GM12872 (cell line): ENCODE results near the gene TJP3.

Experiments used
- TF ChIP-seq, protein P1 (sequence below): IDR thresholded peaks from 3 replicates; pipeline ENCODE4 v1.5.1; 2011; ENCODE audit warnings: low read depth, mild to moderate bottlenecking, low read length, moderate library complexity; ENCODE audit not compliant: insufficient read depth

The TJP3 gene

DNA sequence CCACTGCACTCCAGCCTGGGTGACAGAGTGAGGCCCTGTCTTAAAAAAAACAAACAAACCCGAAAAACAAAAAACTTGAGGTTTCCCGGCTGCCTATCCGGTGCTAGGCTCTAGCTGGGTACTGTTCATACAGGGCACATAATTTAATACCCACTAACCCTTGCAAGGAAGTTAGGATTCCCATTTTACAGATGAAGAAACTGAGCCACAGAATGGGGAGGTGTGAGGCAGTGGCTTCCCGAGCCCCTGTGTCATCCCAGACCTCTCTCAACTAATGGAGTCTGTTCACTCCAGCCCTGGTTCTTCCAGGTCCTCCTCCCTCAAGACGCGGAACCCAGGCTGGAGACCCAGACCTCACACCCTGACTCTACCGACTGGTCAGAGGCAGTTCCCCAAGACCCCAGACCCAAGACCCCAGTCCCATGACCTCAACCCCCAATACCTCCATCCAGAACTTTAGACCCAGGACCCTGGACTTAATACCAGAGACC lies 52.7 kb downstream of the TJP3 start:
- TF ChIP-seq, protein P1, sequence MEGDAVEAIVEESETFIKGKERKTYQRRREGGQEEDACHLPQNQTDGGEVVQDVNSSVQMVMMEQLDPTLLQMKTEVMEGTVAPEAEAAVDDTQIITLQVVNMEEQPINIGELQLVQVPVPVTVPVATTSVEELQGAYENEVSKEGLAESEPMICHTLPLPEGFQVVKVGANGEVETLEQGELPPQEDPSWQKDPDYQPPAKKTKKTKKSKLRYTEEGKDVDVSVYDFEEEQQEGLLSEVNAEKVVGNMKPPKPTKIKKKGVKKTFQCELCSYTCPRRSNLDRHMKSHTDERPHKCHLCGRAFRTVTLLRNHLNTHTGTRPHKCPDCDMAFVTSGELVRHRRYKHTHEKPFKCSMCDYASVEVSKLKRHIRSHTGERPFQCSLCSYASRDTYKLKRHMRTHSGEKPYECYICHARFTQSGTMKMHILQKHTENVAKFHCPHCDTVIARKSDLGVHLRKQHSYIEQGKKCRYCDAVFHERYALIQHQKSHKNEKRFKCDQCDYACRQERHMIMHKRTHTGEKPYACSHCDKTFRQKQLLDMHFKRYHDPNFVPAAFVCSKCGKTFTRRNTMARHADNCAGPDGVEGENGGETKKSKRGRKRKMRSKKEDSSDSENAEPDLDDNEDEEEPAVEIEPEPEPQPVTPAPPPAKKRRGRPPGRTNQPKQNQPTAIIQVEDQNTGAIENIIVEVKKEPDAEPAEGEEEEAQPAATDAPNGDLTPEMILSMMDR = no peak

DNA sequence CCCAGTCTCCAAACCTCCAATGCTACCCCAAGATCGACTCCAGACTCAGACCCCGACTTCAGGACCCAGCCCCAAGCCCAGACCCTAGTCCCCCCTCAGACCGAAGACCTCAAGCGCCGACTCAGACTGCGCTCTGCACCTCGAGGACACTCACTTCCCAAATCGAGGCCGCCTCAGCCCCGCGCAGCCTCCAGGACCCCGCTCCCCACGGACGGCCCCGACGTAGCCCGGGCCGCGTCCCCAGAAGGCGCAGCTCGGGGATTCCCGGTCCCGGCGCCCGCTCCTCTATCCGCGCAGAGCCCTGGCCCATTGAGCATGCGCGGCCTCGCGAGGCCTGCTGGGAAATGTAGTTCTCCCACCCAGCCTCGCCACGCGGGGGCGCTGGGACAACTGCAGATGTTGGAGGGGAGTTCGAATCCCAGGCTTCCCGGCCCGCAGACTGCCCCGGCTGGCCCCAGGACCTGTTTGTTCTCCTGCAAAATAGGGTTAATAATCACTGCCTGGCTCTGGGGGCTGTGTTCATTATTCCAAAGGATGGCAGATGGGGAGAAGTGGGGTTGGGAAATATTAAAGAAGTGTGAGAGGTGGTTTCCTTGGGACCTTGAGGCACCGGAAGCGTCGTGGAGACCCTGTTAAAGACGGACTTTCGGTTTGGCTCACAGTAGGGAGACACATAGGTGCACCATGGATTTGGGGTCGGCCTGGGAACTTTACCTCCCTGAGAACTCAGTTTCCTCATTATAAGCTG lies 53.4 kb downstream of the TJP3 start, which contains the start of gene APBA3:
TSS of gene APBA3 (minus strand) at position 311 of the 748 bp plus-strand sequence. CDS start 1,428 bp downstream, outside the sequence.
- TF ChIP-seq, protein P1 = peak; percentile 71

DNA sequence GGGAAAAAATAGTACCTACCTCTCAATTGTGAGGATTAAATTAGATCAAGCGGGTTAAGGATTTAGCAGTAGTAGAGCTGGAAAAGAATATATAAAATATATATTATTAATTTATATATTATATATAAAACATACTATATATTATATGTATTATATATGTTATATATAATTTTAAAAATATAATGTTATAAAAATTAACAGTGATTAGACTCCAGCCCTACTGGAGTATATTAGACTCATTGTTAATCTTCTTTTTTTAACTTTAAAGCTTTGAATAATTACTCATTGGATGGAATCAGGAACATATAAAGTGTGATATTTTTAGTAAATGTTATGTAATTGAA lies 53.9 kb downstream of the TJP3 start:
- TF ChIP-seq, protein P1 = no peak

DNA sequence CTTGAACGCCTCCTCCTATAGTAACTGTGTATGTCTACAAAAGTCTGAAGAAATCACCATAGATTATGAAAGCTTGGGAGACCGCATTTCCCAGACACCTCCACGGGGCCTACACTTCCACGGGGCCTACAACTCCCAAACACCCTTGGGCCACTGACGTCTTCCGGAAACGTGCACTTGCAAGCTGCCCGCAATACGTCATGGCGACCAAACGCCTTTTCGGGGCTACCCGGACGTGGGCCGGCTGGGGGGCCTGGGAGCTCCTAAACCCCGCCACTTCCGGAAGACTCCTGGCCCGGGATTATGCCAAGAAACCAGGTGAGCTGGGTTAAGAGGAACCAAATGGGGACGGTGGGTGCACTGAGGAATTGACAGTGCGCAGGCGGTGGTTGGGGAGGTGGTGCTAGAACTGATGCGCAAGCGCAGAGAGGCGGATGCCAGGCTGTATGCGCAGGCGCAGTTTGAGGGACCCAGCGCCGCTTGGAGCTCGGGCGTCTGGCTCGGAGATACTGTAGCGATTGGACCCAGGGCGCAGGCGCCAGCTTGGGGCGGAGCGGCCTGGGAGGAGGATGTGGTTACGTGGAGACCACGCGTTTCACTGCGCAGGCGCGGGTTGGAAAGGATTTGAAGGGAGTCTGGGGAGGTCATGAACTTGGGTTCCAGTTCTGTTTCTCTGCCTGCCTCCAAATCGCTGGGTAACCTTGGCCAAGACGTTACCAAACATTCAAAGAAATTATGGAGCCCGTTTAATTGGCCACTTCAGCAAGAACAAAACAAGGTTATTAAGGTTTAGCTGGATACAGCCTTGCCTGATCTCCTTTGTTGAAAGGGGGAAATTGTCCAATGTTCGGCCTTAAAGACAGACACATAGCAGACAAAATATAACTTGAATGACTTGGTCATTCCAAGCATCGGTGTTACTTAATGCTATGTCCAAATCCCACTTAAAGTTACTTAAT lies 54.6 kb downstream of the TJP3 start, which contains the start of gene MRPL54:
TSS of gene MRPL54 (plus strand) at position 182 of the 959 bp plus-strand sequence. CDS start at position 201, 19 bp downstream.
- TF ChIP-seq, protein P1 = no peak

DNA sequence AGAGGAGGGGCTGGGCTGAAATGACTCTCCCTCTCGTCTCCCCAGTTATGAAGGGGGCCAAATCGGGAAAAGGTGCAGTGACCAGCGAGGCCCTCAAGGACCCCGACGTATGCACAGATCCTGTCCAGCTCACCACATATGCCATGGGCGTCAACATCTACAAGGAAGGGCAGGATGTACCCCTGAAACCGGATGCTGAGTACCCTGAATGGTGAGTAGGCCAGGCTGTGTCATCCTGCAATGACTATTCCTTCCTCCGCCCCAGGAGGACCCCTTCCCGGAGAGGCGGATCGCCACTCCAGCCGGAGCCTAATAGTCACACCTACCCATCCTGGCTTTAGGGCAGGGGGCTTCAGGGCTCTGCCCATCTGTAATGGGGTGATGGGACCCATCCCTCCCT lies 56.9 kb downstream of the TJP3 start:
- TF ChIP-seq, protein P1 = no peak

DNA sequence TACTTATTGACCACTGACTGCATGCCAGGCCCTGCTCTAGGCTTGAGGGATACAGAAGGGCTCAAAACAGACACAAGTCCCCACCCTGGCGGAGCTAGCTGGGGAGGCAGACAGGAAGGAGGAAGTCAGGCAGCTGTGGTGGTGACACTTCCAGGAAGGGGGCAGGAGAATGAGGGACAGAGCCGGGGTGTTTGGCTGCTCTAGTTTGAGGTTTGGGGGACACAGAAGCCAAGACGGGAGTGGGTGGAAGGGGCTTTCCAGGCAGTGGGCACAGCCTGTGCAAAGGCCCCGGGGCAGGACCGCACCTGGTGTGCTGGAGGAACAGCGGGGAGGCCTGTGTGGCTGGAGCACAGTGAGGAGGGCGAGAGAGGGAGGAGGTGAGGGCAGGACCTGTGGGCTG lies 58.3 kb downstream of the TJP3 start:
- TF ChIP-seq, protein P1 = no peak

DNA sequence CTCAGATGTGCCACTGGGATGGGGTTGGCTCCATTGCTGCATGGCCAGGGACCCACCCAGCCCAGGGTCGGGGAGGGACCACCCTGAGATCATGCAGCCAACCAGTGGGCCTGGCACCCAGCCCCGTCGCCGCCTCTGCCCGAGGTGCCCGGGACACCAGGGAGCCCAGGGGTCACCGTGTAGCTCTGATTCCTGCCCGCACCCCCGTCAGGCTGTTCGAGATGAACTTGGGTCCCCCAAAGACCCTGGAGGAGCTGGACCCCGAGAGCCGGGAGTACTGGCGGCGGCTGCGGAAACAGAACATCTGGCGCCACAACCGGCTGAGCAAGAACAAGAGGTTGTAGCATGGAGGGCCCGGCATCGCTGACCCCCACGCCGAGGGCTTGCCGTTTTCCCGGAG lies 58.9 kb downstream of the TJP3 start:
- TF ChIP-seq, protein P1 = no peak
